Activated T-cell treated with anti-CD3 and anti-CD28 coated beads for 48 hours (primary cell): ENCODE results near the gene TKTL2.

Source experiments
- DNase-seq: peaks from one replicate; pipeline ENCODE4 v3.0.0-alpha.2; 2020; ENCODE audit warnings: low read depth

TKTL2 gene, protein sequence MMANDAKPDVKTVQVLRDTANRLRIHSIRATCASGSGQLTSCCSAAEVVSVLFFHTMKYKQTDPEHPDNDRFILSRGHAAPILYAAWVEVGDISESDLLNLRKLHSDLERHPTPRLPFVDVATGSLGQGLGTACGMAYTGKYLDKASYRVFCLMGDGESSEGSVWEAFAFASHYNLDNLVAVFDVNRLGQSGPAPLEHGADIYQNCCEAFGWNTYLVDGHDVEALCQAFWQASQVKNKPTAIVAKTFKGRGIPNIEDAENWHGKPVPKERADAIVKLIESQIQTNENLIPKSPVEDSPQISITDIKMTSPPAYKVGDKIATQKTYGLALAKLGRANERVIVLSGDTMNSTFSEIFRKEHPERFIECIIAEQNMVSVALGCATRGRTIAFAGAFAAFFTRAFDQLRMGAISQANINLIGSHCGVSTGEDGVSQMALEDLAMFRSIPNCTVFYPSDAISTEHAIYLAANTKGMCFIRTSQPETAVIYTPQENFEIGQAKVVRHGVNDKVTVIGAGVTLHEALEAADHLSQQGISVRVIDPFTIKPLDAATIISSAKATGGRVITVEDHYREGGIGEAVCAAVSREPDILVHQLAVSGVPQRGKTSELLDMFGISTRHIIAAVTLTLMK

DNA sequence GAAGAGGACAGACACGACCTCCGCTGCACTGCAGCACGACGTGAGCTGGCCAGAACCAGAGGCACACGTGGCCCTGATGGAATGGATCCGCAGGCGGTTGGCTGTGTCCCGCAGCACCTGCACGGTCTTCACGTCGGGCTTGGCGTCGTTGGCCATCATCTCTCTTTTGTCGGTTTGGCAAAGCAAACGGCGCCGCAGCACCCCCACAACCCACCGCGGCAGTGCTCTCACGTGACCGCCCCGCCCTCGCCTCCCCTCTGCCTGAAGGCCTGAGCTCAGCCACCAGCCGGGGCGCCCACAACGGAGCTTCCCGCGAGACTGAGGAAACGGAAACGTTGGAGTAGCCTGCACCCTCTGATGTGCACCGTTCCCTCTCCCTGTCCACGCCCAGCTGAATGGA, at the start of gene TKTL2:
TSS of gene TKTL2 (minus strand) at position 179 of the 400 bp plus-strand sequence. CDS start at position 159, 20 bp downstream.
- DNase-seq, result no peak

DNA sequence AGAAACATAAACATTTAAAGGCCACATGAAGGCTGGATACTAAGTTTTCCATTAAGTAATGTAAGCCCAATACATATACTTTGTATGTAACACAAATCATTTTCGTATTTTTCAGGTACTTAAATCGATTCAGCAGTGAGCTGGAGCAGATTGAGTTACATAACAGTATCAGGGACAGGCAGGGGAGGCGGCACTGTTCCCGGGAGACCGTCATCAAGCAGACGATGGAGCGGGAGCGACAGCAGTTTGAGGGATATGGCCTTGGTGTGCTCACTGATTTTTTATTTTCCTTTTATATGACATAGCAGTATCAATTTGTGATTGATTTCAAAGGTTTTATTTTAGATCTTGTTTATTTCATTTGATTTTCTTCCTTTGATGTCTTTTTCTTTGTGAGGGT, 41.6 kb upstream of the TKTL2 start:
- no peak for DNase-seq

DNA sequence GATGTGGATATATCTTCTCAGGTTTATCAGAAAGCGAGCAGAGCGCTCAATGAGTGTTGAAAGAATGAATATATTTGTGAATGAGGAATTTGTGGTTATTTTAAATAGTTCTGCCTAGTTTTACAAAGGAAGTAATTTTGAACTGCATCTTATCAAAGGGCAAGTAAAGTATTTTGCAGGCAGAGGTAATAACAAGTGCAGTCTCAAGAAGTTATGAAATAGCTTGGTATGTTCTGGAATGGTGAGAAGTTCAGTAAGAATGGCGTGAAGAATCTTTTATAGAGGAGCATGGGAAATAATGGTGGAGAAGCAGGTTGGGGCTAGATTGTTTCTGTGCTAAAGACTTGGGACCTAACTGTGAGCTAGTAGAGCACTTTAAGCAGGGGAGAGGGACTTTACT, 31.8 kb upstream of the TKTL2 start:
- DNase-seq, result no peak

DNA sequence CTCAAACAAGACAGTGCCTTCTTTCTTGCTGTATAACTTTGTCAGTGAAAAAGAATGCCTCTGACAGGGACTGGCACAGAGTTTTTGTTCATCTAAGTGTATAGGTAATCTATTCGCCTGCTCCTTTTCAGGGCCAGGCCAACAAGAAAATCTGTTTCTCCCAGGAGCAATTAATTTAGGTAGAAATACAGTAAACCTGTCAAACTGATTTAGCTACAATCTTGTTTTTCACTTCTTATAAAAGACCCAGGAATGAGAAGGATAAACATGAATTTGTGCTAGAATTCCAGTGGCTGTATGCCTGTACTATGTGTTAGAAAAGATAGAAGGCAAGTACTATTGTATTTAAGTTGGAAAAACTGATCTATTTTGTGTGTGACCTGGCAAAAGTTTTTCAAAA, 27.0 kb upstream of the TKTL2 start:
- no peak for DNase-seq

DNA sequence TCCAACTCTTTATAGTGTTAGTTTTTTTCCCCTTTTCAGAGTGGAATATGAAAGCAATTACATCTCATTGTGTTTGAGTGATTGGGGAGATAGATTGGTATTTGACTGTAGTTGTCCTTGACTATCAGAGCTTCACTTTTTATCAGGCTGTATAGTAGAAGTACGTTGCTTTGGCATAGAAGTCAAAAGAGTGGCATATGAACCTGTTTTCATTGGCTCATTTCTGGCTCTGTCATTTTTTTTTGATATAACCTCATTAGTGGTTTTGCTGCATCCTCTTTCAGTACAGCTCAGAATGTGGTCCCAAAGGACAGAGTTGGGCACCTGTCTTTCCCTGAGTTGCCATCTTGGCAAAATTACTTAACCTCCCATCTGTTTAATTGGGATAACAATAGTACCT, 22.3 kb upstream of the TKTL2 start:
- no peak for DNase-seq

DNA sequence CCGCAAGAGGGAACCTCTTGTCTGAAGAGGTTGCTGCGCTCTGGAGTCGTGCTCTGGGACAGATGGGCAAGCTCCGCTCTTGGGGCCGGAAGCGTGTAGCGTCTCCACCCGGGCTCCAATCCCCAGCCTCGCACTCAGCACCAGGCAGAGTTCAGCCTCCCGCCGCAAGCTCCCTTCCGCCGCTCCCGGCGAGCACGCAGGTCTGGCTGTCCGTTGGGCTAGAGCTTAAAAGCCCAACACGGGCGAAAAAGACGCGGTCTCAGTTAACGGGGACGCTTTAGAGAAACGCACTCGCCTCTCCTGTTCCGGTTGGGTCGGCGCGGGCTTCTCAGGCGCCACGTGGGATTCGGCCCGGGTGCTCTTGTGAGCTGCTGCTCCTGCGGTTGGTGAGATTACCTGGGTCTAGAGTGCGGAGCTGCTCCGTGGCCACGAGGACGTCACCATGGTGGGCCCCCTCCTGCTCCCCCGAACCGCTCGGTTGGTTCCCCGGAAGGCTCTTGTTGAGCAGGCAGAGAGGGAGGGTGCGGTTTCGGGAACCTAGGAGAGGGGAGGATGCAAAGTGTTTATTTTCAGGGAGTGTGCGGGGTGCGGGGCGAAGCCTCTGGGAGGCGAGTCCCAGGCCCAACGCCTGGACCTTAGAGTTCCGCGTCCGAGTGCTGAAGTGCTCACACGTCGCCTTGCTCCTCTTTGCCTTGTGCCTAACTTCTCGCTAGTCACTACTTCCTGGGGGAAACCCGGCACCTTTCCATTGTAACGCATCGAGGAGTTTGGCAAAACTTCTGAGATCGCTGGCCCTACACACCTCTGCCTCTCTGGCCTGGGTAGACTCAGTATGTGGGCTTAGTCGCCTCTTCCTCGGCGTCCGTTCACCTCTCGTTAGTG, 21.0 kb upstream of the TKTL2 start, which contains the start of gene TMA16:
TSS of gene TMA16 (plus strand) at position 331 of the 882 bp plus-strand sequence. CDS start at position 443, 112 bp downstream.
- DNase-seq, result peak; percentile 83

DNA sequence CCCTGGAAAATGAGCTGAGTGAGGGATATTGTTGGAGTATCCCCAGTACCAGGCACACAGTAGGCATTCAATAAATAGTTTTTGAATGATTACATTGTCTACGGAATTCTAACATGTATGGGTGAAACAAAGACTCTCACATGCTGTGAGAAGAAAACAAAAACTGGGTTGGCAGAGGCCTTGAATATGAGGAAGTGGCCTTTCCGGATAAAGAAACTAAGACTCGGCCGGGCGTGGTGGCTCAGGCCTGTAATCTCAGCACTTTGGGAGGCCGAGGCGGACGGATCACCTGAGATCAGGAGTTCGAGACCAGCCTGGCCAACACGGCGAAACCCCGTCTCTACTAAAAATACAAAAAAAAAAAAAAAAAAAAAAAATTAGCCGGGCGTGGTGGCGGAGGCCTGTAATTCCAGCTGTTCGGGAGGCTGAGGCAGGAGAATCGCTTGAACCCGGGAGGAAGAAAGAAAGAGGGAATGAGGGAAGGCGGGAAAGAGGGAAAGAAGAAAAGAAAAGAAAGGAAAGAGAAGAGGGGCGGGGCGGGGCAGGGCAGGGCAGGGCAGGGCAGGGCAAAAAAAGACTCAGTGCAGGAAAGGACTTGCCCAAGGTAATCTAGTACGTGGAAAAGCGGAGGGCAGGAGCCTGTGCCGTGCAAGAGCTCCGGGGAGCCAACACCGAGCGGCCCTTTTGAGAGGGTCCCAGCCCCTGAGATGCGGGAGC, 20.2 kb upstream of the TKTL2 start:
- no peak for DNase-seq

DNA sequence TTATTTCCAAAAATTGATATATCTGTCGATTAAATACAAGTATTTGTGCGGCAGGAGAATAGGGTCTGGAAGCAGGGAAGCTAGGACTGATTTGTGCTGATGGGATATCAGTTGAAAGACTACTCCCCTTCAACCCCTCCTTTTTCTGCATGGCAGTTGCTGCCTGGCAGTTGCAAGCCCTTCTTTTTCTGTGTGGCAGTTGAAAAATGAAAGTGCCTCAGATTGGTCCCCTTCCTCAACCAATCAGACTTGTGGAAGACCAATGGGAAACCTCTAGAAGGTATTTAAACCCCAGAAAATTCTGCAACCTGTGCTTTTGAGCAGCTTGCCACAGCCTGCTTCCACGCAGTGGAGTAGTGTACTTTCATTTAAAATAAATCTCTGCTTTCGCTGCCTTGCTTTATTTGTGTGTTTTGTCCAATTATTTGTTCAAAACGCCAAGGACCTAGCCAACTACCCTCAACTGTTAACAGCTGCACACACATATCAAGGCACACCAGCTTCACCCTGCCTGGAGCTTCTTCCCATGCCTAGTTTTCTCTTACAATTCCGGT, 19.5 kb upstream of the TKTL2 start:
- no peak for DNase-seq

DNA sequence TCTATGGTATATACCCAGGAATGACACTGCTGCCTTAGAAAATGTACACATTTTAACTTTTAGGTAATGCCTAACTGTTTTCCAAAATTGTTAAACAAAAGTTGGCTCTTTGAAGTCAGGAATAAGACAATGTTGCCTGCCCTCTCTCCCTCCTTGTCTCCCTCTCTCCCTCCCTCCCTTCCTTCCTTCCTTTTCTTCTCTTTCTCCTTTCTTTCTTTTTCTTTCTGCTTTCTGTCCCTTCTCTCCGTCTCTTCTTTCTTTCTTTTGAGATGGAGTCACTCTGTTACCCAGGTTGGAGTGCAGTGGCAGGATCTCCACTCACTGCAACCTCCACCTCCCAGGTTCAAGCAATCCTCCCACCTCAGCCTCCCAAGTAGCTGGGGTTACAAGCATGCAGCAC, 16.4 kb upstream of the TKTL2 start:
- no peak for DNase-seq

DNA sequence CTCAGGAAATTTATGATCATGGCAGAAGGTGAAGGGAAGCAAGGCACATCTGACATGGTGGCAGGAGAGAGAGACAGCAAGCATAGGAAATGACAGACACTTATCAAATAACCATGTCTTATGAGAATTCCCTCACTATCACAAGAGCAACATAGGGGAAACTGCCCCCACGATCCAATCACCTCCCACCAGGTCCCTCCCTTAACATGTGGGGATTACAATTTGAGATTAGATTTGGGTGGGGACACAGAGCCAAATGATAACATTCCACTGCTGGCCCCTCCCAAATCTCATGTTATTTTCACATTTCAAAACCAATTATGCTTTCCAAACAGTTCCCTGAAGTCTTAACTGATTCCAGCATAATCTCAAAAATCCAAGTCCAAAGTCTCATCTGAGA, 12.8 kb upstream of the TKTL2 start:
- DNase-seq, result no peak

DNA sequence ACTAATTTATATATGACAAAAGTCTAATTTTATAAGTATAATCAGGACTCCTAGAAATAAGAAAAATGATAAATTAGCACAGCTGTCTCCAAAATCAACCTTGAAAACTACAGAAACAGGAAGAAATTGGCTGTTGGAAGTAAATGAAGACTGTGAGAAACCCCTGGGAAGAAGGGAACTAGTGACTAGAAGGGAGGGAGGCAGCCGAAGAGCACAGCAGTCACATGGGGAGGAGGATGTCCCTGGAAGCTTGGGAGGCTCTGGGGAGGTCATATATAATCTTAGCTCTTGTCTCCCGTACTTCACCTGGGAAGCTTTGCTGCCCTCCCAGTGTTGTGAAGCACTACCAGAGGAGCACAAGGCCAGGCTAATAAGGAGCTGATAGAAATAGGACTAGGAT, 12.0 kb upstream of the TKTL2 start:
- DNase-seq, result no peak

DNA sequence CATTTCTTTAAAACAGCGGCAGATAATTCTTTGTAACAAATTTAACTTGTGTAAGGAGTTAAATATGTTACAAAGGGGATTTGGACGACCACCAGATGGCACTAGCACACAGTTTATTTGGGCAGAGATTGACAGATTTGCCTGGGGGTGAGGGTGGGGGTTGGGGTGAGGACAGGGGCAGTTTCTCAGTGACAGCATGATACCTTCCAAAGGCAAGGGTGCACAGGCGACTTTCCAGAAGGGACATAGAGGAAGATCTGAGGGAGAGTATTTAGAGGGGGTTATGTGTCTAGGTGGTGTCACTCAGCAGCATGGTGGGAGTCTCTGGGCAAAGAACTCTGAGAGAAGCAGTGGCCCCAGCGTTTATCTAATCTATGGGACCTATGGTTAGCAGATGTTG, 11.4 kb upstream of the TKTL2 start:
- DNase-seq, result peak; percentile 18

DNA sequence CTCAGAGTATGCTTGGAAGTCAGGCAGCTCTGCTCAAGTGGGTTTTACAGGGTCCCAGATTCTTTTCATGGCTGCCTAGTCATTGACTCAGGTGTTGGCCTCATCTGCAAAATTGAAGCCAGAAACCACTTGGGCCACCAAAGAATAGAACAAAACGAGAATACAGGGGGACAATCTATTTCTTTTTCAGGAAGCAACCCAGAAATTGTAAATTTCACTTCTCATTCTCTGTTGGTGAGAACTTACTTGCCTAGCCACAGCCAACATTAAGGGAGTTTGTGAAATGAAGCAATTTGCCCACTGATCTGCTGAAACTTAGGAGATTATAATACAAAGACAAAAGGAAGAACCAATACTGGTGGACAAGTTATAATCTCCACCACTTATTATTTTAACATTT, 8.6 kb upstream of the TKTL2 start:
- no peak for DNase-seq

DNA sequence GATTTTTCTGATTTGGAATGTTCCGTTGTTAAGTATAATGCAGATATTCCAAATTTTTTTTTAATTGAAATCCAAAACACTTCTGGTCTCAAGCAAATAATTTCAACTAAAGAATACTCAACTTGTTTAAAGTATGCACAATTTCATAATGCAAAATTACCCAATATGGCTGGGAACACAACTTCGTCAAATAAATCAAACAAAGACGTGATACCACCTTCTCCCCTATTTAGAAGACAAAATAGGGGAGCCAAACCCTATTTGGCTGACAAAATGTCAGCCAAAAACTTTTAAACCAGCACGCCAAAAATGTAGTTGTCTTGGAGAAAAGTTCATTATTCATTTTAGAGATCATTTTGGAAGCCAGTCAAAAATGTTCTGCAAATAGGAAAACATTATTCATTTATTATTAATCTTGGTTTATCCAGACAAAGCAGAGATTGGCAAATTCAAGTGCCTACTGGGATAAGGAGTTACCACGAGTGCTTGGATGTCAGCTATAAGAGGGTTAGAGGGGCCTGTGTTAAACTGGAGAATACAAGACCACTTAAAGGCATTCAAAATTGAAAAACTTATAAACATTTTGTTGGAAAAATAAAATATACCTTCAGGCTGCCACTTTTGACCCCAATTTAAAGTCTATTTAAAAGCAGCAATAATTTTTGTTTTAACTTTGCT, 3.3 kb upstream of the TKTL2 start:
- no peak for DNase-seq

DNA sequence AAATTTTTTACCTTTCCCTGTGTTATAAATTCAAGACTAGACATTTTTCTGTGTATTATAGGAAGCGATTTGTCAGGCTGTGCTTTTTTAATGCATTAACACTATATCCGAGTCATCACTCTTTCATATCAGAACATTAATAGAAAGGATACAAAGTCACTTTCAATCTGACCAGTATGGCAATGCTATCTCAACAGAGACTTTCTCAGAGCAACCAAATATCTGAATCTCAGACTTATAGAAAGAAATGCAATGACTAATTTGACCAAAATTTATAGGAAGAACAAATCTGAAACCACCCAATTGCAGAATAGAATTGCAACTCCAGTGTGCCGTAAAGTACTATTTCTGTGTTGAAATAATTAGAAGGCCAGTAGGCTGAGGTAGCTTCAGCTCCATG, 473 bp upstream of the TKTL2 start:
- DNase-seq, result no peak

DNA sequence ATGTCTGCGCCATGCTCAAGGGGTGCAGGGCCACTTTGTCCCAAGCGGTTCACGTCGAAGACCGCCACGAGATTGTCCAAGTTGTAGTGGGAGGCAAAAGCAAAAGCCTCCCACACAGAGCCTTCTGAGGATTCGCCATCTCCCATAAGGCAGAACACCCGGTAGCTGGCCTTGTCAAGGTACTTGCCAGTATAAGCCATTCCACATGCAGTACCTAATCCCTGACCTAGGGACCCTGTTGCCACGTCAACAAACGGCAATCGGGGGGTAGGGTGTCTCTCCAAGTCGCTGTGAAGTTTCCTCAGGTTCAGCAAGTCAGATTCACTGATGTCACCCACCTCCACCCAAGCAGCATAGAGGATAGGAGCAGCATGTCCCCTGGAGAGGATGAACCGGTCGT, 424 bp downstream of the TKTL2 start:
- no peak for DNase-seq

DNA sequence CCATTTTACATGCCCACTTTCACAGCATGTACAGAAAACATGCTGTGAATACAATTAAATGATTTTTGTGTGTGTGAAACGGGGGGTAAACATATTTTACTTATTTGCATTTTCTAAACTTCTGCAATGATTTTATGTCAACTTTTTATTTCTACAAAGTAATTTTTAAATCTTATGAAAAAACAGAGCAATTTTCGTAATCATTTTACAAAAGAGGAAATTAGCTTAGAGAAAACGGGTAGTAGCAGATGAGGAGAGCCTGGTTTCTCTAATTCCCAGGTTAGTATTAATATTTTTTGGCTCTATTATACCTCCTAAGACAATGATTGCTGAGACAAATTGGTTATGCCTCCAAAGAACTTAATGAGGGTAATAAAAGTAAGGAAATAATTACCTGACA, 3.2 kb downstream of the TKTL2 start:
- DNase-seq, result no peak

DNA sequence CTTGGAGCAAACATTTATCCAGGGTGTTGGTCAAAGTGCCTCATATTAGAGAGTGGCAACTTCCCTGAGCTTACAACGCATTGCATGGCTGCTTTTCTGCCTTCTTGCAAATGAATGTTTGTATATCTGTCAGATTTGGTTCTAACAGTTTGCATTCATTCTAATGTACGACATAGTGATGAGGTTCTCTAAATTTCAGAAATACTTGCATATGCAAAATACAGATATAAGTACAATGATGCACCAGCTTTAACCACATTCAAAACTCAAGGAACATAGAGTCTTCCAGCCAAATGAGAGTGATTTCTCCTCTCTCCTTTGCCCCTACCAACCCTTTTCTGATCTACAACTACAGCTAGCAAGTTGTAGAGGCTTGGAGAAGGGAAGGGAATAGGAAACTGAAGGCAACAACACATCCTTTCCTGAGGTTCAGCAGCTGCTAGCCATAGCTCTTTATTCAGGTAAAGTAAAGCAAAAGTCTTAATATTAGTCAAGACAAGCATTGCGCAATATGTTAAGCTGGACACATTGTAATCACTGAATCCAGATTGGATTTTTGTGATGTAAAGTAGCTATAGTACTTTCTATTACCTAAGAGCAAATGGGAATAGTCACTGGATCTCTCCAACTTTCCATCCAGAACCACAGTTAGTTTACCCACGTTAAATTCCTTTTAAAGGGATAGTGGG, 6.3 kb downstream of the TKTL2 start:
- no peak for DNase-seq

DNA sequence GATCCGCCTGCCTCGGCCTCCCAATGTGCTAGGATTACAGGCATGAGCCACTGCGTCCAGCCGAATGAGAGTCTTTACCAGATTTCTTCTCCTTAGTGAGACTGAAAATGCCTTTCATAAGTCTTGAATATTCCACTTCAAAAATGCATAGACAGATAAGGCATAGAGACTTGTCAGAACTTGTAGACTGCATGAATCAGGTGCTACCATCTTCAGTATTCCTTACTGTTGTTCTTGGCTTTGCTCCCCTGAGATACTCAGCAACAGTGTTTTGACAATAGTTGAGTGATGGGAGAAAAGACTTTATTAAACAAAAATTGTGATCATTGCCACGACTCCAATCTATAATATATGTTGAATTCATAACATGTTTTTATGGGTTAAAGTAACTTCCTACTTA, 11.0 kb downstream of the TKTL2 start:
- DNase-seq, result no peak

DNA sequence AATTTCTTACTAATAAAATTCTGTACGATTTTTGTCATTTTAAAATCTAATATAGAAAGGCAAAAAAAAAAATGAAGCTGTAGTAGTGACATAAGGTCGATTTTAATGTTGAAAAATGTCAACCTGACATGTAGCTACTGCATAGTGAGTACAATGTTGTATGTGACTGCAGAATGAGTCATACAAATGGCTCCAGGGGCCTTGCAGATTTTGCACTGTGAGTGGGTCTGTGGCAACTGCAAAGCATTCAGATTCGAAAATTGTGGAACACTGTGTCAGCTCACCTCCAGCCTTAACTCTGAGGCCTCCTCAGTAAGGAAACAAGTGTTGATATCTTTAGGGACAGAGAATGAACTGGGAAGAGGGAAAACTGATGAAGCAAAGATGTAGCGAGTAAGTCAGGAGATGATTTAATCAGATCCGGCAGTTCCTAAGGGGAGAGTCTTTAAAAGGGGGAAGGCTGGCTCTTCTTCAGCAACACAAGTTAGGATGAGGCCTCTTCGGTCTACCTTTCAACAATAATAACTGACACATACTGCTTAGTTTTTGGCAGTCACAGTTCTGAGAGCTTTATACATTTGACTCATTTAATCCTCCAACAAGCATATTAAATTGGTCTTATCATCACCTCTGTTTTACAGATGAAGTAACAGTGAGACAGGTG, 24.9 kb downstream of the TKTL2 start:
- no peak for DNase-seq
